ENCODE data around the gene SPRR3.

DNA sequence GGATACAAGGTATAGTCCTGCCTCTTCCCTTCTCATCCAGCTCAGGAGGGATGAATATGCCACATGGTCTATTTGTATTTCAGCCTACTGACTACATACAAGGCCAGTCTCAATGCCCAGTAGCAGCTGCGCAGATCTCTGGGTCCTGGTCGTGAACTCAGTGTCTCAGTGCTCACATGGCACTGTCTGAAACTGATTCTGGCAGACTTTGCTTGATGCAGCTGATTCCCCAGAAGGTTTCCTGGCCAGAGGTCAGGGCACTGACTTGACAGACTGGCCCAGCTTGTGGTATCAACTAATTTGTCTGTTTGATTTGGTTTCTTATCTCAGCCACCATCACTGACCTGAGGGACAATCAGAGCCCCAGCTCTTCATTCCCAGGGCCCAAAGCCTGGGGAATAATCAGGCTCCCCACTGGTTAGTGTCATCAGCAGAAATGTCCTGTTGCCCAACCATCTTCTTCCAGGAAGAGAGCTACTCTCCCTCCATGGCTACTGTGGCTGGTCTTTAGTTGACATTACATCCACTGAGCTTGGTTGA, 38.6 kb upstream of the SPRR3 start:
- TF ChIP-seq, protein P1, sequence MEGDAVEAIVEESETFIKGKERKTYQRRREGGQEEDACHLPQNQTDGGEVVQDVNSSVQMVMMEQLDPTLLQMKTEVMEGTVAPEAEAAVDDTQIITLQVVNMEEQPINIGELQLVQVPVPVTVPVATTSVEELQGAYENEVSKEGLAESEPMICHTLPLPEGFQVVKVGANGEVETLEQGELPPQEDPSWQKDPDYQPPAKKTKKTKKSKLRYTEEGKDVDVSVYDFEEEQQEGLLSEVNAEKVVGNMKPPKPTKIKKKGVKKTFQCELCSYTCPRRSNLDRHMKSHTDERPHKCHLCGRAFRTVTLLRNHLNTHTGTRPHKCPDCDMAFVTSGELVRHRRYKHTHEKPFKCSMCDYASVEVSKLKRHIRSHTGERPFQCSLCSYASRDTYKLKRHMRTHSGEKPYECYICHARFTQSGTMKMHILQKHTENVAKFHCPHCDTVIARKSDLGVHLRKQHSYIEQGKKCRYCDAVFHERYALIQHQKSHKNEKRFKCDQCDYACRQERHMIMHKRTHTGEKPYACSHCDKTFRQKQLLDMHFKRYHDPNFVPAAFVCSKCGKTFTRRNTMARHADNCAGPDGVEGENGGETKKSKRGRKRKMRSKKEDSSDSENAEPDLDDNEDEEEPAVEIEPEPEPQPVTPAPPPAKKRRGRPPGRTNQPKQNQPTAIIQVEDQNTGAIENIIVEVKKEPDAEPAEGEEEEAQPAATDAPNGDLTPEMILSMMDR (IDR thresholded peaks at IDR 0.05), result no peak
- no peak for TF ChIP-seq POLR2A (IDR thresholded peaks at IDR 0.05)

Data from esophagus squamous epithelium (tissue), 4 donors.